Fibroblast of pulmonary artery (primary cell): ENCODE measurements around the gene TAF4.

Experiments
- DNase-seq: peaks from one replicate; pipeline ENCODE4 v3.0.0-alpha.2; 2010; ENCODE audit warnings: low read depth
- H3K4me3 ChIP-seq: replicated peaks from 2 replicates; pipeline ENCODE4 v1.5.1; 2011; ENCODE audit warnings: low read depth, mild to moderate bottlenecking, control low read depth, low read length, moderate library complexity
- CTCF ChIP-seq: IDR thresholded peaks from 2 replicates; pipeline ENCODE4 v1.5.1; 2011; ENCODE audit warnings: mild to moderate bottlenecking, control low read depth, low read length, inconsistent platforms; ENCODE audit errors: missing control alignments

Gene TAF4

GRCh38 chr20:61968036-61968810 is 97.5 kb downstream of the TAF4 start:
- H3K4me3 ChIP-seq = no peak overlapping the region
- DNase-seq = no peak
- TF ChIP-seq CTCF = no peak

GRCh38 chr20:61967300-61967699 is 98.4 kb downstream of the TAF4 start:
- H3K4me3 ChIP-seq = no peak overlapping the region
- DNase-seq = no peak
- no peak for TF ChIP-seq CTCF

- TF ChIP-seq CTCF = no peak
- H3K4me3 ChIP-seq = no peak overlapping the region
- no peak for DNase-seq
These were observed 99.0 kb downstream of the TAF4 start for GRCh38 chr20:61966492-61967244.

GRCh38 chr20:61965606-61966491 is 99.8 kb downstream of the TAF4 start:
- no peak for DNase-seq
- H3K4me3 ChIP-seq = no peak overlapping the region
- TF ChIP-seq CTCF = no peak

GRCh38 chr20:61964675-61965605 is 100.7 kb downstream of the TAF4 start:
- no peak overlapping the region for H3K4me3 ChIP-seq
- no peak for TF ChIP-seq CTCF

More at GRCh38 chr20:61964675-61965605, 100.7 kb downstream of the TAF4 start:
- no peak for DNase-seq
